Neutrophil (primary cell): ENCODE data around the gene RAB37.

Experiments used
- H3K27ac ChIP-seq: fragments of 200-600 bp; sonication (generic); 2 replicates; pipeline ENCODE4 v1.5.1; 2016; ENCODE audit warnings: mild to moderate bottlenecking, moderate library complexity
- H3K27me3 ChIP-seq: fragments of 200-600 bp; sonication (generic); 2 replicates; pipeline ENCODE4 v1.6.0; 2016; ENCODE audit warnings: mild to moderate bottlenecking
- H3K36me3 ChIP-seq: fragments of 200-600 bp; sonication (generic); 2 replicates; pipeline ENCODE4 v1.5.1; 2017
- H3K4me1 ChIP-seq, 2 experiments: fragments of 200-600 bp in 1 of 2; sonication (generic) in 1 of 2; 1 replicate in 1 of 2; 2 replicates in 1 of 2; pipeline versions ENCODE4 v1.5.1 to v1.6.1; 2013 to 2016; ENCODE audit warnings: low read depth in 1 of 2, low read length in 1 of 2, mild to moderate bottlenecking in 1 of 2, moderate library complexity in 1 of 2; ENCODE audit not compliant: control insufficient read depth in 1 of 2, insufficient read depth in 1 of 2
- H3K4me3 ChIP-seq, 2 experiments: fragments of 200-600 bp in 1 of 2; sonication (generic) in 1 of 2; 1 replicate in 1 of 2; 2 replicates in 1 of 2; pipeline ENCODE4 v1.5.1; 2013 to 2016; ENCODE audit warnings: low read depth in 1 of 2, low read length in 1 of 2, mild to moderate bottlenecking in 1 of 2, moderate library complexity in 1 of 2
- H3K9me3 ChIP-seq: fragments of 200-600 bp; sonication (generic); 2 replicates; pipeline ENCODE4 v1.5.1; 2016
- CTCF ChIP-seq: fragments of 200-600 bp; sonication (generic); IDR thresholded peaks from 2 replicates; pipeline ENCODE4 v1.5.1; 2016; ENCODE audit warnings: antibody characterized with exemption

Gene RAB37

GRCh38 chr17:74761931-74762330 lies 24.9 kb downstream of the RAB37 start:
- TF ChIP-seq CTCF, result no peak
- Histone ChIP-seq H3K27me3 (no peaks in the 10 kb centered on the region), H3K27ac (no peak overlapping the region), H3K9me3 (no peaks in the 10 kb centered on the region), H3K4me3 (no peak overlapping the region), H3K36me3 (peaks cover 52% of the 10 kb centered on the region), H3K4me1 (peaks cover 56 to 64% of the 10 kb centered on the region in 2 experiments)

- peaks cover 37 to 45% of the 10 kb centered on the region in 2 experiments for H3K4me1 ChIP-seq
- H3K4me3 ChIP-seq, result no peak overlapping the region
- no peak for TF ChIP-seq CTCF
- H3K36me3 ChIP-seq, result peaks cover 70% of the 10 kb centered on the region
- H3K9me3 ChIP-seq, result no peaks in the 10 kb centered on the region
- peak overlapping the region; percentile 24 for H3K27ac ChIP-seq
- no peaks in the 10 kb centered on the region for H3K27me3 ChIP-seq
These were observed 26.7 kb downstream of the RAB37 start for GRCh38 chr17:74763565-74764387.

- Histone ChIP-seq H3K4me3 (no peak overlapping the region), H3K36me3 (peaks cover 81% of the 10 kb centered on the region), H3K4me1 (peaks cover 27 to 35% of the 10 kb centered on the region in 2 experiments), H3K27ac (peak overlapping the region; percentile 24), H3K27me3 (no peaks in the 10 kb centered on the region), H3K9me3 (no peaks in the 10 kb centered on the region)
- no peak for TF ChIP-seq CTCF
These were observed 27.8 kb downstream of the RAB37 start for GRCh38 chr17:74764751-74765286.

- peaks cover 18 to 31% of the 10 kb centered on the region in 2 experiments for H3K4me1 ChIP-seq
- TF ChIP-seq CTCF, result no peak
These were observed 29.4 kb downstream of the RAB37 start for GRCh38 chr17:74766413-74766812.

GRCh38 chr17:74767111-74767516 lies 30.1 kb downstream of the RAB37 start:
- peak overlapping the region; percentile 69 for H3K27ac ChIP-seq
- TF ChIP-seq CTCF, result no peak
- H3K9me3 ChIP-seq, result no peaks in the 10 kb centered on the region
- H3K4me1 ChIP-seq, result peaks cover 17 to 25% of the 10 kb centered on the region in 2 experiments
- H3K36me3 ChIP-seq, result peaks cover 98% of the 10 kb centered on the region
- no peak overlapping the region for H3K4me3 ChIP-seq
- no peaks in the 10 kb centered on the region for H3K27me3 ChIP-seq

More at GRCh38 chr17:74766413-74766812, 29.4 kb downstream of the RAB37 start:
- no peak overlapping the region for H3K4me3 ChIP-seq
- peaks cover 97% of the 10 kb centered on the region for H3K36me3 ChIP-seq
- no peaks in the 10 kb centered on the region for H3K9me3 ChIP-seq
- no peaks in the 10 kb centered on the region for H3K27me3 ChIP-seq
- peak overlapping the region; percentile 13 for H3K27ac ChIP-seq
